Fibroblast of lung (primary cell): ENCODE data around the gene HTT.

Source experiments
- EZH2 ChIP-seq: IDR thresholded peaks from 2 replicates; pipeline ENCODE4 v1.5.1; 2012; ENCODE audit warnings: low read length, control low read depth, mild to moderate bottlenecking; ENCODE audit errors: missing control alignments
- TF ChIP-seq, protein P1 (sequence below), 2 donors: IDR thresholded peaks in 1 of 2; conservative IDR thresholded peaks in 1 of 2; 1 replicate in 1 of 2; 2 replicates in 1 of 2; pipeline ENCODE4 v1.5.1; 2011 to 2012; ENCODE audit warnings: low read length in 2 of 2, control low read depth in 1 of 2, inconsistent platforms in 1 of 2, low read depth in 1 of 2, mild to moderate bottlenecking in 1 of 2

DNA sequence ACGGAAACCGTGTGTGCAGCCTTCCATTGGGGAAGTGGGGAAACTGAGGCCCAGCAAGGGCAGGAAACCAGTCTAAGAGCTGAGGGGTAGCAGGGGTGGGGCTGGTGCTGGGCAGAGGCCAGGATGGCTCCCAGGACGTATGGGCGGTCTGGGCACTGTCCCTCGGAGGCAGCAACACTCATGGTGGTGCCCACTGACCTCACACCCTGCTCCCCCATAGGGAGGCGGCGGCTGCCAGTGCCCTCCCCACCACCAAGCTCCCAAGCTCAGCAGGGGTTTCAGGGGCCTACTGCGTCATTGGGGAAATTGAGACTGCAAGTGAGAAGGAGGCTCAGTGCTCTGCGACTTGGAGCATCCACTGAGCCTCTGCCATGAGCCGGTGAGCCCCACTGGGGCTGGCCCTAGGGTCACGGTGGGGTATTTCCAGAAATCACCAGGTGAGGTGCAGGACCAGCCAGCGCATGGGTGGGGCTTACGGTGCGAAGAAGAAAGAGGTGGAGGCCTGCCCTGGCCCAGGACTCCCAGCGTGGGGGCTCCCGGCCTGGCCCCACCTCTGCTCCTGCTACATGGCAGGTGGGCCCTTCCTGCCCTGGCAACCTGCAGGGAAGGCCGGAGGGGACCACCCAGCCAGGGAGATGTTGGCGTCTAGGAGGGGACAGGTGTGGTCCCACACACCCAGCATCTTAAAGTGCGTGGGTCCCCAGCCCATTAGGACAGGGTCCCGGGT is 175.4 kb downstream of the HTT start:
- TF ChIP-seq, protein P1, sequence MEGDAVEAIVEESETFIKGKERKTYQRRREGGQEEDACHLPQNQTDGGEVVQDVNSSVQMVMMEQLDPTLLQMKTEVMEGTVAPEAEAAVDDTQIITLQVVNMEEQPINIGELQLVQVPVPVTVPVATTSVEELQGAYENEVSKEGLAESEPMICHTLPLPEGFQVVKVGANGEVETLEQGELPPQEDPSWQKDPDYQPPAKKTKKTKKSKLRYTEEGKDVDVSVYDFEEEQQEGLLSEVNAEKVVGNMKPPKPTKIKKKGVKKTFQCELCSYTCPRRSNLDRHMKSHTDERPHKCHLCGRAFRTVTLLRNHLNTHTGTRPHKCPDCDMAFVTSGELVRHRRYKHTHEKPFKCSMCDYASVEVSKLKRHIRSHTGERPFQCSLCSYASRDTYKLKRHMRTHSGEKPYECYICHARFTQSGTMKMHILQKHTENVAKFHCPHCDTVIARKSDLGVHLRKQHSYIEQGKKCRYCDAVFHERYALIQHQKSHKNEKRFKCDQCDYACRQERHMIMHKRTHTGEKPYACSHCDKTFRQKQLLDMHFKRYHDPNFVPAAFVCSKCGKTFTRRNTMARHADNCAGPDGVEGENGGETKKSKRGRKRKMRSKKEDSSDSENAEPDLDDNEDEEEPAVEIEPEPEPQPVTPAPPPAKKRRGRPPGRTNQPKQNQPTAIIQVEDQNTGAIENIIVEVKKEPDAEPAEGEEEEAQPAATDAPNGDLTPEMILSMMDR (conservative IDR thresholded peaks at IDR 0.05 in 1 of 2, IDR thresholded peaks at IDR 0.05 in 1 of 2; ENCODE audit: low read depth in 1 of 2, low read length in 2 of 2): no peak
- no peak for TF ChIP-seq EZH2
